A549 (cell line): Measurements from ENCODE around the gene SPTY2D1. TPM values are rescaled to one million over a fixed set of nuclear protein-coding genes. Genes with fewer than 3 reads are reported as not detected.
A peak's percentile ranks its signal among the peaks of the same experiment; 100 is the strongest.

Experiments
- ATAC-seq, 2 experiments: fragments of 200-7000 bp in 1 of 2; fragments of >200 bp in 1 of 2; cut with Nextera tagmentation in 1 of 2; cut with Tn5 transposase in 1 of 2; 3 replicates each; pipeline versions ENCODE4 v1.8.0 to v1.9.1; 2018 to 2020; ENCODE audit warnings: mild to moderate bottlenecking in 1 of 2, moderate library complexity in 1 of 2
- CTCF ChIA-PET: fragments of 300-600 bp; sonication (Branson Sonifier 250); formaldehyde crosslinking; extraction: SDS; loops from one replicate; lab custom pipeline; 2021; ENCODE audit warnings: antibody characterized with exemption, inconsistent platforms; lab: Yijun Ruan, JAX
- POLR2A ChIA-PET: fragments of 350-600 bp; formaldehyde crosslinking; extraction: SDS; loops from one replicate; lab custom pipeline; 2021; ENCODE audit warnings: antibody characterized with exemption, inconsistent platforms; lab: Yijun Ruan, JAX
- DNase-seq, 2 experiments: peaks; one replicate each; pipeline versions ENCODE4 v3.0.0 to v3.0.0-alpha.2; 2011 to 2016; ENCODE audit warnings: low read depth in 1 of 2, low spot score in 1 of 2
- FAIRE-seq: peaks from 2 replicates; lab custom pipeline; 2011; peaks lifted over from hg19 to GRCh38; lab: Jason Lieb, UNC
- H3K27ac ChIP-seq, 2 experiments: fragments of >200 bp; sonication (Bioruptor Twin); formaldehyde crosslinking; 3 replicates each; pipeline ENCODE4 v1.5.1; 2016 to 2017
- H3K4me1 ChIP-seq: fragments of >200 bp; sonication (Bioruptor Twin); formaldehyde crosslinking; 3 replicates; pipeline ENCODE4 v1.6.1; 2016
- H3K4me2 ChIP-seq: fragments of >200 bp; sonication (Bioruptor Twin); formaldehyde crosslinking; 3 replicates; pipeline ENCODE4 v1.6.1; 2016
- H3K4me3 ChIP-seq: fragments of >200 bp; sonication (Bioruptor Twin); formaldehyde crosslinking; 3 replicates; pipeline ENCODE4 v1.5.1; 2016
- H3K9me3 ChIP-seq: fragments of >200 bp; sonication (Bioruptor Twin); formaldehyde crosslinking; 3 replicates; pipeline ENCODE4 v1.6.1; 2016
- CBX8 ChIP-seq: fragments of 200-600 bp; sonication (generic); IDR thresholded peaks from 2 replicates; pipeline ENCODE4 v1.6.1; 2016
- CHD4 ChIP-seq: fragments of 200-600 bp; sonication (generic); IDR thresholded peaks from 2 replicates; pipeline ENCODE4 v1.6.1; 2016; ENCODE audit warnings: antibody characterized with exemption, mild to moderate bottlenecking, borderline replicate concordance
- EHF ChIP-seq: fragments of 250-450 bp; sonication (Bioruptor Pico); IDR thresholded peaks from 2 replicates; pipeline ENCODE4 v1.5.0; 2020; ENCODE audit warnings: mild to moderate bottlenecking
- FOSB ChIP-seq: fragments of 250-450 bp; sonication (Bioruptor Pico); IDR thresholded peaks from 2 replicates; pipeline ENCODE4 v1.5.0; 2020; ENCODE audit warnings: mild to moderate bottlenecking, moderate library complexity
- GATA3 ChIP-seq: IDR thresholded peaks from 2 replicates; pipeline ENCODE4 v1.6.1; 2012; ENCODE audit warnings: borderline replicate concordance
- HOXB5 ChIP-seq: fragments of 250-450 bp; sonication (Bioruptor Pico); IDR thresholded peaks from 2 replicates; pipeline ENCODE4 v1.5.0; 2020; ENCODE audit warnings: mild to moderate bottlenecking, moderate library complexity
- JUN ChIP-seq, 2 experiments: fragments of >200 bp; sonication (Bioruptor Twin); formaldehyde crosslinking; IDR thresholded peaks; 2 replicates in 1 of 2; 3 replicates in 1 of 2; pipeline ENCODE4 v1.6.1; 2016 to 2017
- KDM1A ChIP-seq: fragments of 200-600 bp; sonication (generic); IDR thresholded peaks from 2 replicates; pipeline ENCODE4 v1.6.1; 2016; ENCODE audit warnings: low read depth, mild to moderate bottlenecking
- KDM5A ChIP-seq: fragments of 200-600 bp; sonication (generic); IDR thresholded peaks from 2 replicates; pipeline ENCODE4 v1.6.1; 2016; ENCODE audit warnings: antibody characterized with exemption, mild to moderate bottlenecking
- MAZ ChIP-seq: fragments of 150-350 bp; IDR thresholded peaks from 2 replicates; pipeline ENCODE4 v1.6.1; 2014; ENCODE audit warnings: antibody characterized with exemption, low read depth, low read length, borderline replicate concordance
- MYC ChIP-seq: IDR thresholded peaks from 2 replicates; pipeline ENCODE4 v1.6.1; 2012; ENCODE audit warnings: mild to moderate bottlenecking, inconsistent platforms, low read length, improper control_type of control experiment, borderline replicate concordance
- PHF8 ChIP-seq: fragments of 200-600 bp; sonication (generic); IDR thresholded peaks from 2 replicates; pipeline ENCODE4 v1.6.1; 2016; ENCODE audit warnings: low read depth, mild to moderate bottlenecking, antibody characterized with exemption, moderate library complexity, borderline replicate concordance
- POLR2A ChIP-seq: IDR thresholded peaks from 2 replicates; pipeline ENCODE4 v1.6.1; 2012; ENCODE audit warnings: mild to moderate bottlenecking, low read length
- POLR2AphosphoS2 ChIP-seq: conservative IDR thresholded peaks from 2 replicates; pipeline ENCODE4 v1.6.1; 2012; ENCODE audit warnings: low read length, improper control_type of control experiment, inconsistent platforms
- SMC3 ChIP-seq: fragments of >200 bp; sonication (Bioruptor Twin); formaldehyde crosslinking; IDR thresholded peaks from 3 replicates; pipeline ENCODE4 v1.6.1; 2018; ENCODE audit warnings: inconsistent platforms
- SREBF2 ChIP-seq: fragments of 450-650 bp; IDR thresholded peaks from 2 replicates; pipeline ENCODE4 v1.6.1; 2014; ENCODE audit warnings: mild to moderate bottlenecking, moderate library complexity
- TFCP2L1 ChIP-seq: fragments of 250-450 bp; sonication (Bioruptor Pico); IDR thresholded peaks from 2 replicates; pipeline ENCODE4 v1.5.0; 2021; ENCODE audit warnings: mild to moderate bottlenecking
- TP53 ChIP-seq: fragments of 250-450 bp; sonication (Bioruptor Pico); IDR thresholded peaks from 2 replicates; pipeline ENCODE4 v1.5.0; 2021; ENCODE audit warnings: mild to moderate bottlenecking, moderate library complexity
- ZSCAN20 ChIP-seq: fragments of 250-450 bp; sonication (Bioruptor Pico); IDR thresholded peaks from 2 replicates; pipeline ENCODE4 v1.8.0; 2022; ENCODE audit warnings: mild to moderate bottlenecking, moderate library complexity
- WGBS: methylation state at CpG from one replicate; pipeline ENCODE4 v1.1.6; 2017; ENCODE audit errors: missing lambda C conversion rate; 5-methylcytosine and 5-hydroxymethylcytosine counted together
- polyA plus RNA-seq, 4 experiments: library from polyadenylated mRNA; depleted of rRNA in 3 of 4; stranded (reverse); fragments of >200 nt; fragmentation: RNase III in 1 of 4; extraction: RNeasy Plus Mini Kit Qiagen cat#74134 plus additional on column Dnase treatment in 1 of 4; gene quantifications; 2 replicates in 3 of 4; 3 replicates in 1 of 4; pipeline ENCODE4 v1.2.3, GENCODE V29; 2011 to 2017
- TF ChIP-seq, protein P1 (sequence below): fragments of >200 bp; sonication (Bioruptor Twin); formaldehyde crosslinking; IDR thresholded peaks from 3 replicates; pipeline ENCODE4 v1.6.1; 2016
- TF ChIP-seq, protein P2 (sequence below): fragments of >200 bp; sonication (Bioruptor Twin); formaldehyde crosslinking; IDR thresholded peaks from 3 replicates; pipeline ENCODE4 v1.5.1; 2016
- TF ChIP-seq, protein P3 (sequence below): fragments of 200-600 bp; sonication (generic); IDR thresholded peaks from 2 replicates; pipeline ENCODE4 v1.6.1; 2016; ENCODE audit warnings: antibody characterized with exemption, mild to moderate bottlenecking, moderate library complexity
- TF ChIP-seq, protein P4 (sequence below): IDR thresholded peaks from 2 replicates; pipeline ENCODE4 v1.6.1; 2012
- TF ChIP-seq, protein P5 (sequence below): fragments of 250-450 bp; sonication (Bioruptor Pico); IDR thresholded peaks from 2 replicates; pipeline ENCODE4 v1.5.0; 2020; ENCODE audit warnings: low read depth, mild to moderate bottlenecking, moderate library complexity
- TF ChIP-seq, protein P6 (sequence below): IDR thresholded peaks from 2 replicates; pipeline ENCODE4 v1.6.1; 2012

The SPTY2D1 gene
- polyA plus RNA-seq, 2 of the 4 experiments (the other 2 are of a cell fraction), result 14.1 to 24.6 TPM

DNA sequence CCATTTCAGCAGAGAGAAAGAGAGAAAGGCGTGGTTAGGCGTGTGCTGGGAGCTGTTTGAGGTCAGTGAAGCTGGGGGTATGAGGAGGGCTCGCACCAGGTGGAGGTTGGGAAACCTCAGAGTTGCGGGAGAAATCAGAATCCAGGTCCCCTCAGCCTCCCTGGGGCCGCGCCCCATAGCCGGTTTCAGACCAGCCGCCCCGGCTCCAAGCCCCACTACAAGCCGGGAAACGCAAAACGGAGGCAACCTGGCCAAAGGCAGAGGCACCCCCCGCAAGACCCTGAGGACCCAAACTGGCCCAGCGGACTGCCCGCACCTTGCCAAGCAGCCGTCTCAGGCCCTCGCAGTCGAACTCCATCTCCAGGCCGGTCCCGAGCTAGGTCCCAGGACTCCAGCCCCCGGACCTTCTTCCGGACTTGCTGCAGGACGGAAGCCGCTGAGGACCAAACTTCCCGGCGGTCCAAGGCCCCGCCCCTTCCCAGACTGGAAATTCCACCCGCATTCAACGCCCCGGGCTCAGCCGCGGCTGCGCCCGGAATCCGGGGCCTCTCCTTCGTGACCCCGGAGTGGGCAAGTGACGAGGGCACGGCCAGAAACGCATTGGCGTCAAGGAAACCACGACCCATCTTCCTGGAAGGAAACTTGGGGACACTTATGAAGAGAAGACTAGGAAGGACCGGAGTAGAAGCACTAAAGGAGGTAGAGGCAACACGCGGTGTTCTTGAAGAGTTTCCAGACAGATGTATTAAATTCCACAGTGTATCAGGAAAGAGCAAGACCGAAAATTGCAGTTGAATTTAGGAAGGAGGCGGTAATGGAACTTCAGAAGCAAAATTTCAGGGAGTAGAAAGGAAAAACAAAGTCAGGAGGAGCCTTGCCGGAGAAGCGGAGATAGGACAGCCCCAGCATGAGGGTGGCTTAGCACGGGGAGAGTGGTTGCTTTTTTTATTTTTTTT is 45.6 kb downstream of the SPTY2D1 start, which contains the start of gene UEVLD:
UEVLD (minus strand) TSS at position 438 of the 956 bp plus-strand sequence; CDS start at position 358, 80 bp downstream.
- peak; percentile 93 to 97 for DNase-seq
- WGBS, result 1% methylated on average over 24 of the region's 50 CpGs
- no peak for FAIRE-seq
- TF ChIP-seq MAZ (no peak), FOSB (CRISPR knock-in tag) (no peak), MYC (0 out of 2 replicates have a peak, but pooled peaks have one; percentile 36), POLR2AphosphoS2 (no peak), HOXB5 (CRISPR knock-in tag) (no peak), POLR2A (peak; percentile 84), CHD4 (no peak), CBX8 (no peak), KDM1A (no peak), SMC3 (no peak), EHF (no peak), JUN (IDR thresholded peaks at IDR 0.05) (peak; percentile 63 to 82; a peak in 3 of 5 replicates), SREBF2 (no peak), KDM5A (peak; percentile 21; the same call in 1 of the 2 replicates), TFCP2L1 (CRISPR knock-in tag) (no peak), TP53 (CRISPR knock-in tag) (0 out of 2 replicates have a peak, but pooled peaks have one; percentile 13), ZSCAN20 (CRISPR knock-in tag) (no peak), PHF8 (peak; percentile 76; the same call in 1 of the 2 replicates), GATA3 (peak; percentile 47; the same call in 1 of the 2 replicates)
- TF ChIP-seq, protein P1, sequence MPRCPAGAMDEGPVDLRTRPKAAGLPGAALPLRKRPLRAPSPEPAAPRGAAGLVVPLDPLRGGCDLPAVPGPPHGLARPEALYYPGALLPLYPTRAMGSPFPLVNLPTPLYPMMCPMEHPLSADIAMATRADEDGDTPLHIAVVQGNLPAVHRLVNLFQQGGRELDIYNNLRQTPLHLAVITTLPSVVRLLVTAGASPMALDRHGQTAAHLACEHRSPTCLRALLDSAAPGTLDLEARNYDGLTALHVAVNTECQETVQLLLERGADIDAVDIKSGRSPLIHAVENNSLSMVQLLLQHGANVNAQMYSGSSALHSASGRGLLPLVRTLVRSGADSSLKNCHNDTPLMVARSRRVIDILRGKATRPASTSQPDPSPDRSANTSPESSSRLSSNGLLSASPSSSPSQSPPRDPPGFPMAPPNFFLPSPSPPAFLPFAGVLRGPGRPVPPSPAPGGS, result peak; percentile 92; the same call in 2 of the 3 replicates
- TF ChIP-seq, protein P2, sequence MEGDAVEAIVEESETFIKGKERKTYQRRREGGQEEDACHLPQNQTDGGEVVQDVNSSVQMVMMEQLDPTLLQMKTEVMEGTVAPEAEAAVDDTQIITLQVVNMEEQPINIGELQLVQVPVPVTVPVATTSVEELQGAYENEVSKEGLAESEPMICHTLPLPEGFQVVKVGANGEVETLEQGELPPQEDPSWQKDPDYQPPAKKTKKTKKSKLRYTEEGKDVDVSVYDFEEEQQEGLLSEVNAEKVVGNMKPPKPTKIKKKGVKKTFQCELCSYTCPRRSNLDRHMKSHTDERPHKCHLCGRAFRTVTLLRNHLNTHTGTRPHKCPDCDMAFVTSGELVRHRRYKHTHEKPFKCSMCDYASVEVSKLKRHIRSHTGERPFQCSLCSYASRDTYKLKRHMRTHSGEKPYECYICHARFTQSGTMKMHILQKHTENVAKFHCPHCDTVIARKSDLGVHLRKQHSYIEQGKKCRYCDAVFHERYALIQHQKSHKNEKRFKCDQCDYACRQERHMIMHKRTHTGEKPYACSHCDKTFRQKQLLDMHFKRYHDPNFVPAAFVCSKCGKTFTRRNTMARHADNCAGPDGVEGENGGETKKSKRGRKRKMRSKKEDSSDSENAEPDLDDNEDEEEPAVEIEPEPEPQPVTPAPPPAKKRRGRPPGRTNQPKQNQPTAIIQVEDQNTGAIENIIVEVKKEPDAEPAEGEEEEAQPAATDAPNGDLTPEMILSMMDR, result no peak
- TF ChIP-seq, protein P3, sequence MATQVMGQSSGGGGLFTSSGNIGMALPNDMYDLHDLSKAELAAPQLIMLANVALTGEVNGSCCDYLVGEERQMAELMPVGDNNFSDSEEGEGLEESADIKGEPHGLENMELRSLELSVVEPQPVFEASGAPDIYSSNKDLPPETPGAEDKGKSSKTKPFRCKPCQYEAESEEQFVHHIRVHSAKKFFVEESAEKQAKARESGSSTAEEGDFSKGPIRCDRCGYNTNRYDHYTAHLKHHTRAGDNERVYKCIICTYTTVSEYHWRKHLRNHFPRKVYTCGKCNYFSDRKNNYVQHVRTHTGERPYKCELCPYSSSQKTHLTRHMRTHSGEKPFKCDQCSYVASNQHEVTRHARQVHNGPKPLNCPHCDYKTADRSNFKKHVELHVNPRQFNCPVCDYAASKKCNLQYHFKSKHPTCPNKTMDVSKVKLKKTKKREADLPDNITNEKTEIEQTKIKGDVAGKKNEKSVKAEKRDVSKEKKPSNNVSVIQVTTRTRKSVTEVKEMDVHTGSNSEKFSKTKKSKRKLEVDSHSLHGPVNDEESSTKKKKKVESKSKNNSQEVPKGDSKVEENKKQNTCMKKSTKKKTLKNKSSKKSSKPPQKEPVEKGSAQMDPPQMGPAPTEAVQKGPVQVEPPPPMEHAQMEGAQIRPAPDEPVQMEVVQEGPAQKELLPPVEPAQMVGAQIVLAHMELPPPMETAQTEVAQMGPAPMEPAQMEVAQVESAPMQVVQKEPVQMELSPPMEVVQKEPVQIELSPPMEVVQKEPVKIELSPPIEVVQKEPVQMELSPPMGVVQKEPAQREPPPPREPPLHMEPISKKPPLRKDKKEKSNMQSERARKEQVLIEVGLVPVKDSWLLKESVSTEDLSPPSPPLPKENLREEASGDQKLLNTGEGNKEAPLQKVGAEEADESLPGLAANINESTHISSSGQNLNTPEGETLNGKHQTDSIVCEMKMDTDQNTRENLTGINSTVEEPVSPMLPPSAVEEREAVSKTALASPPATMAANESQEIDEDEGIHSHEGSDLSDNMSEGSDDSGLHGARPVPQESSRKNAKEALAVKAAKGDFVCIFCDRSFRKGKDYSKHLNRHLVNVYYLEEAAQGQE, result no peak
- TF ChIP-seq, protein P4, sequence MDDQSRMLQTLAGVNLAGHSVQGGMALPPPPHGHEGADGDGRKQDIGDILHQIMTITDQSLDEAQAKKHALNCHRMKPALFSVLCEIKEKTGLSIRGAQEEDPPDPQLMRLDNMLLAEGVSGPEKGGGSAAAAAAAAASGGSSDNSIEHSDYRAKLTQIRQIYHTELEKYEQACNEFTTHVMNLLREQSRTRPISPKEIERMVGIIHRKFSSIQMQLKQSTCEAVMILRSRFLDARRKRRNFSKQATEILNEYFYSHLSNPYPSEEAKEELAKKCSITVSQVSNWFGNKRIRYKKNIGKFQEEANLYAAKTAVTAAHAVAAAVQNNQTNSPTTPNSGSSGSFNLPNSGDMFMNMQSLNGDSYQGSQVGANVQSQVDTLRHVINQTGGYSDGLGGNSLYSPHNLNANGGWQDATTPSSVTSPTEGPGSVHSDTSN, result peak; percentile 69; the same call in 1 of the 2 replicates
- TF ChIP-seq, protein P5, sequence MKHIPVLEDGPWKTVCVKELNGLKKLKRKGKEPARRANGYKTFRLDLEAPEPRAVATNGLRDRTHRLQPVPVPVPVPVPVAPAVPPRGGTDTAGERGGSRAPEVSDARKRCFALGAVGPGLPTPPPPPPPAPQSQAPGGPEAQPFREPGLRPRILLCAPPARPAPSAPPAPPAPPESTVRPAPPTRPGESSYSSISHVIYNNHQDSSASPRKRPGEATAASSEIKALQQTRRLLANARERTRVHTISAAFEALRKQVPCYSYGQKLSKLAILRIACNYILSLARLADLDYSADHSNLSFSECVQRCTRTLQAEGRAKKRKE, result no peak
- TF ChIP-seq, protein P6, sequence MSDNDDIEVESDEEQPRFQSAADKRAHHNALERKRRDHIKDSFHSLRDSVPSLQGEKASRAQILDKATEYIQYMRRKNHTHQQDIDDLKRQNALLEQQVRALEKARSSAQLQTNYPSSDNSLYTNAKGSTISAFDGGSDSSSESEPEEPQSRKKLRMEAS, result peak; percentile 87
- ChIA-PET POLR2A (interaction anchor here (1.0 to 1.7 kb wide), 4 partner anchors 9 to 194 kb away, joined by 4 to 13 read pairs (median 7); partner anchors contain the start of genes LDHA and SPTY2D1), CTCF (interaction anchor here (0.6 to 2.0 kb wide), 3 partner anchors 10 to 260 kb away, joined by 3 to 7 read pairs (median 3); no protein-coding TSS in a partner anchor)
- ATAC-seq, result peak; percentile 96
- Histone ChIP-seq H3K9me3 (no peaks in the 10 kb centered on the region), H3K4me2 (peak within 1 kb of the TSS; percentile 87), H3K27ac (peak within 1 kb of the TSS; percentile 88 to 96), H3K4me3 (peak within 1 kb of the TSS; percentile 63), H3K4me1 (peaks cover 25% of the 10 kb centered on the region; the same call in 1 of the 3 replicates)
